H9 (cell line): ENCODE results near the gene FNDC3B. TPM values are rescaled to one million over a fixed set of nuclear protein-coding genes. Genes with fewer than 3 reads are reported as not detected.

Experiments
- DNase-seq: peaks from one replicate; pipeline ENCODE4 v3.0.0-alpha.2; 2017
- H2AFZ ChIP-seq: one replicate; pipeline ENCODE4 v1.6.1; 2013; ENCODE audit warnings: mild to moderate bottlenecking, low read length, control low read depth, moderate library complexity
- H2AK5ac ChIP-seq: 2 replicates; pipeline ENCODE4 v1.6.1; 2013; ENCODE audit warnings: low read length, control low read depth, mixed read lengths; ENCODE audit not compliant: insufficient read length
- H2BK120ac ChIP-seq: one replicate; pipeline ENCODE4 v1.6.1; 2013; ENCODE audit warnings: low read depth, mild to moderate bottlenecking, low read length, control low read depth, inconsistent platforms; ENCODE audit not compliant: poor library complexity, severe bottlenecking
- H2BK12ac ChIP-seq: 2 replicates; pipeline ENCODE4 v1.6.1; 2013; ENCODE audit warnings: low read length, control low read depth, mixed read lengths, low read depth; ENCODE audit not compliant: insufficient read length
- H2BK15ac ChIP-seq: 2 replicates; pipeline ENCODE4 v1.6.1; 2013; ENCODE audit warnings: low read depth, low read length, control low read depth
- H2BK20ac ChIP-seq: one replicate; pipeline ENCODE4 v1.6.1; 2013; ENCODE audit warnings: low read depth, mild to moderate bottlenecking, low read length, control low read depth, inconsistent platforms; ENCODE audit not compliant: poor library complexity, severe bottlenecking
- H2BK5ac ChIP-seq: 2 replicates; pipeline ENCODE4 v1.6.1; 2013; ENCODE audit warnings: low read length, control low read depth, mixed read lengths; ENCODE audit not compliant: insufficient read length
- H3K14ac ChIP-seq: 2 replicates; pipeline ENCODE4 v1.6.1; 2013; ENCODE audit warnings: low read length, control low read depth; ENCODE audit not compliant: insufficient read depth
- H3K18ac ChIP-seq: 2 replicates; pipeline ENCODE4 v1.6.1; 2013; ENCODE audit warnings: low read depth, mild to moderate bottlenecking, mixed read lengths, low read length, control low read depth; ENCODE audit not compliant: insufficient read length
- H3K23ac ChIP-seq: 2 replicates; pipeline ENCODE4 v1.6.1; 2013; ENCODE audit warnings: low read length, control low read depth, mixed read lengths, low read depth; ENCODE audit not compliant: insufficient read length
- H3K23me2 ChIP-seq: 2 replicates; pipeline ENCODE4 v1.6.1; 2013; ENCODE audit warnings: low read depth, mild to moderate bottlenecking, mixed read lengths, low read length, control low read depth; ENCODE audit not compliant: insufficient read length, poor library complexity, severe bottlenecking
- H3K27ac ChIP-seq: 2 replicates; pipeline ENCODE4 v1.5.1; 2013; ENCODE audit warnings: low read length, control low read depth, mixed read lengths, low read depth; ENCODE audit not compliant: insufficient read length
- H3K27me3 ChIP-seq: 2 replicates; pipeline ENCODE4 v1.6.1; 2013; ENCODE audit warnings: low read length, control low read depth, inconsistent platforms; ENCODE audit not compliant: insufficient read depth
- H3K4ac ChIP-seq: 2 replicates; pipeline ENCODE4 v1.6.1; 2013; ENCODE audit warnings: low read depth, mild to moderate bottlenecking, control low read depth, inconsistent platforms, low read length, moderate library complexity
- H3K4me1 ChIP-seq: 2 replicates; pipeline ENCODE4 v1.6.1; 2013; ENCODE audit warnings: low read length, control low read depth, inconsistent platforms; ENCODE audit not compliant: insufficient read depth
- H3K4me2 ChIP-seq: 2 replicates; pipeline ENCODE4 v1.6.1; 2013; ENCODE audit warnings: low read length, control low read depth, mixed read lengths; ENCODE audit not compliant: insufficient read length, insufficient read depth
- H3K56ac ChIP-seq: 2 replicates; pipeline ENCODE4 v1.6.1; 2013; ENCODE audit warnings: low read depth, mild to moderate bottlenecking, mixed read lengths, low read length, control low read depth; ENCODE audit not compliant: insufficient read length
- H3K79me1 ChIP-seq: 2 replicates; pipeline ENCODE4 v1.6.1; 2013; ENCODE audit warnings: low read depth, mild to moderate bottlenecking, moderate library complexity, low read length, control low read depth, inconsistent platforms; ENCODE audit not compliant: insufficient read depth, poor library complexity, severe bottlenecking
- H3K79me2 ChIP-seq: 2 replicates; pipeline ENCODE4 v1.6.1; 2013; ENCODE audit warnings: low read length, control low read depth, inconsistent platforms; ENCODE audit not compliant: insufficient read depth
- H3K9ac ChIP-seq: 2 replicates; pipeline ENCODE4 v1.6.1; 2013; ENCODE audit warnings: low read length, control low read depth, mixed read lengths; ENCODE audit not compliant: insufficient read length; ENCODE audit errors: extremely low read depth
- H3K9me3 ChIP-seq: one replicate; pipeline ENCODE4 v1.6.1; 2013; ENCODE audit warnings: low read depth, low read length, inconsistent platforms; ENCODE audit not compliant: control insufficient read depth
- H3T11ph ChIP-seq: one replicate; pipeline ENCODE4 v1.6.1; 2013; ENCODE audit warnings: mild to moderate bottlenecking, low read length, control low read depth, inconsistent platforms
- H4K20me1 ChIP-seq: one replicate; pipeline ENCODE4 v1.6.1; 2013; ENCODE audit not compliant: control insufficient read depth, insufficient read length, insufficient read depth
- H4K5ac ChIP-seq: 2 replicates; pipeline ENCODE4 v1.6.1; 2013; ENCODE audit warnings: low read depth, mild to moderate bottlenecking, mixed read lengths, low read length, control low read depth; ENCODE audit not compliant: insufficient read length
- H4K8ac ChIP-seq: replicated peaks from 2 replicates; pipeline ENCODE4 v1.6.1; 2013; ENCODE audit warnings: low read length, control low read depth, mixed read lengths, low read depth; ENCODE audit not compliant: insufficient read length
- H4K91ac ChIP-seq: 2 replicates; pipeline ENCODE4 v1.6.1; 2013; ENCODE audit warnings: low read depth, mild to moderate bottlenecking, moderate library complexity, mixed read lengths, low read length, control low read depth; ENCODE audit not compliant: insufficient read length
- H3K27ac Mint-ChIP-seq, 3 experiments: 2 replicates in 2 of 3; 3 replicates in 1 of 3; pipeline ENCODE4 v1.8.0; 2020 to 2021; ENCODE audit warnings: mixed read lengths in 3 of 3, mild to moderate bottlenecking in 1 of 3, moderate library complexity in 1 of 3
- H3K27me3 Mint-ChIP-seq: 2 replicates; pipeline ENCODE4 v1.8.0; 2021; ENCODE audit warnings: low read depth, mild to moderate bottlenecking, moderate library complexity, mixed read lengths
- H3K36me3 Mint-ChIP-seq, 3 experiments: 2 replicates in 2 of 3; 3 replicates in 1 of 3; pipeline ENCODE4 v1.8.0; 2020 to 2021; ENCODE audit warnings: low read depth in 3 of 3, mixed read lengths in 3 of 3; ENCODE audit not compliant: insufficient read depth in 1 of 3
- H3K4me1 Mint-ChIP-seq, 2 experiments: 2 replicates each; pipeline ENCODE4 v1.8.0; 2020; ENCODE audit warnings: mixed read lengths in 2 of 2
- H3K4me3 Mint-ChIP-seq, 2 experiments: 2 replicates in 1 of 2; 3 replicates in 1 of 2; pipeline ENCODE4 v1.8.0; 2020 to 2021; ENCODE audit warnings: mild to moderate bottlenecking in 2 of 2, mixed read lengths in 2 of 2, moderate library complexity in 1 of 2
- H3K9me3 Mint-ChIP-seq, 2 experiments: 2 replicates in 1 of 2; 3 replicates in 1 of 2; pipeline ENCODE4 v1.8.0; 2020; ENCODE audit warnings: mild to moderate bottlenecking in 2 of 2, mixed read lengths in 2 of 2, moderate library complexity in 1 of 2
- WGBS: extraction: QIAGEN DNeasy Blood & Tissue Kit; methylation state at CpG from one replicate; pipeline ENCODE4 v1.1.7; 2013; ENCODE audit warnings: missing lambda C conversion rate, low lambda C conversion rate, mixed read lengths; ENCODE audit not compliant: insufficient read length; ENCODE audit errors: extremely low coverage; 5-methylcytosine and 5-hydroxymethylcytosine counted together
- total RNA-seq: library from RNA; stranded (reverse); gene quantifications from 2 replicates; pipeline ENCODE4 v1.2.1, GENCODE V29; 2021
- TF ChIP-seq, protein P1 (sequence below): fragments of 200-600 bp; sonication (generic); conservative IDR thresholded peaks from 3 replicates; pipeline ENCODE4 v1.8.0; 2021; ENCODE audit warnings: antibody characterized with exemption, mild to moderate bottlenecking

FNDC3B gene
- total RNA-seq, 1 experiment from 2014 or later = 43.8 TPM

DNA sequence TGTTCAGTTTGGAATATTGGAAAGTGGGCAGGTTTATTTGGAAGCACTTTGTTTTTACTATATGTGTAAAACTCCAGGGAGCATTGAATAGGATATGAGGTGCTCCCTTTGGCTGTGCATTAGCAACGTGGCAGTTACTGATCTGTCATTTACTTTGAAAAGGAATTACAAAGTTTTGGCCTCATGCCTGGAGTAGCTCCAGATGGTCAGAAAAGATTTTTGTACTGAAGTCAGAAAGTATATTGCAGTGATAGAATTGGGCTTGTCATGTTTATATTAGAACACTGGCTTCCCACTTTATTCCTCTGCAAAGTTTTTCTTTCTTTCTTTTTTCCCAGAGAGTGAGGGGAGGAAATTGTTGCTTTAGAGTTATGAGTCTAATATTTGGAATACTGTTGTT is 26.1 kb downstream of the FNDC3B start:
- H3K14ac ChIP-seq = no peak overlapping the region
- H3K18ac ChIP-seq = no peak overlapping the region
- no peak for DNase-seq
- no peak overlapping the region for H2BK20ac ChIP-seq
- H2BK120ac ChIP-seq = no peak overlapping the region
- H4K20me1 ChIP-seq = peaks cover 2% of the 10 kb centered on the region
- H2AFZ ChIP-seq = no peak overlapping the region
- no peak overlapping the region for H4K8ac ChIP-seq
- H3T11ph ChIP-seq = no peak overlapping the region
- no peak overlapping the region for H2BK12ac ChIP-seq
- H4K5ac ChIP-seq = no peak overlapping the region
- no peaks in the 10 kb centered on the region; a peak in 1 of 5 replicates for H3K9me3 Mint-ChIP-seq
- H3K4me1 Mint-ChIP-seq = peaks cover 49 to 52% of the 10 kb centered on the region in 2 experiments
- no peaks in the 10 kb centered on the region for H3K27me3 ChIP-seq
- no CpG with 5 or more reads among the region's 1 CpG for WGBS
- H3K56ac ChIP-seq = no peak overlapping the region
- H3K4ac ChIP-seq = no peak overlapping the region
- no peaks in the 10 kb centered on the region for H3K9me3 ChIP-seq
- H2BK5ac ChIP-seq = no peak overlapping the region
- peaks cover 9% of the 10 kb centered on the region for H3K4me1 ChIP-seq
- no peak overlapping the region for H3K4me2 ChIP-seq
- no peak overlapping the region for H3K27ac ChIP-seq
- no peak overlapping the region for H2BK15ac ChIP-seq
- H3K36me3 Mint-ChIP-seq = peaks cover 11 to 14% (median 13%) of the 10 kb centered on the region in 3 experiments
- H3K27ac Mint-ChIP-seq = 0 out of 7 replicates have a peak overlapping the region, but pooled peaks of 1 of the 3 experiments have one; percentile 33
- TF ChIP-seq, protein P1, sequence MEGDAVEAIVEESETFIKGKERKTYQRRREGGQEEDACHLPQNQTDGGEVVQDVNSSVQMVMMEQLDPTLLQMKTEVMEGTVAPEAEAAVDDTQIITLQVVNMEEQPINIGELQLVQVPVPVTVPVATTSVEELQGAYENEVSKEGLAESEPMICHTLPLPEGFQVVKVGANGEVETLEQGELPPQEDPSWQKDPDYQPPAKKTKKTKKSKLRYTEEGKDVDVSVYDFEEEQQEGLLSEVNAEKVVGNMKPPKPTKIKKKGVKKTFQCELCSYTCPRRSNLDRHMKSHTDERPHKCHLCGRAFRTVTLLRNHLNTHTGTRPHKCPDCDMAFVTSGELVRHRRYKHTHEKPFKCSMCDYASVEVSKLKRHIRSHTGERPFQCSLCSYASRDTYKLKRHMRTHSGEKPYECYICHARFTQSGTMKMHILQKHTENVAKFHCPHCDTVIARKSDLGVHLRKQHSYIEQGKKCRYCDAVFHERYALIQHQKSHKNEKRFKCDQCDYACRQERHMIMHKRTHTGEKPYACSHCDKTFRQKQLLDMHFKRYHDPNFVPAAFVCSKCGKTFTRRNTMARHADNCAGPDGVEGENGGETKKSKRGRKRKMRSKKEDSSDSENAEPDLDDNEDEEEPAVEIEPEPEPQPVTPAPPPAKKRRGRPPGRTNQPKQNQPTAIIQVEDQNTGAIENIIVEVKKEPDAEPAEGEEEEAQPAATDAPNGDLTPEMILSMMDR = no peak
- no peak overlapping the region for H2AK5ac ChIP-seq
- peaks cover 7% of the 10 kb centered on the region for H3K79me1 ChIP-seq
- H3K23ac ChIP-seq = no peak overlapping the region
- H3K9ac ChIP-seq = no peak overlapping the region
- peaks cover 21% of the 10 kb centered on the region; the same call in 1 of the 2 replicates for H3K79me2 ChIP-seq
- no peaks in the 10 kb centered on the region for H3K27me3 Mint-ChIP-seq
- H4K91ac ChIP-seq = no peak overlapping the region
- no peaks in the 10 kb centered on the region for H3K23me2 ChIP-seq
- H3K4me3 Mint-ChIP-seq = no peak overlapping the region
